GM12873 (cell line): ENCODE data around the gene PTPN14.

Experiments
- TF ChIP-seq, protein P1 (sequence below): IDR thresholded peaks from 2 replicates; pipeline ENCODE4 v1.5.1; 2012; ENCODE audit warnings: low read depth, mild to moderate bottlenecking, moderate library complexity, low read length, control low read depth; ENCODE audit not compliant: insufficient read depth; ENCODE audit errors: missing control alignments

Gene PTPN14

DNA sequence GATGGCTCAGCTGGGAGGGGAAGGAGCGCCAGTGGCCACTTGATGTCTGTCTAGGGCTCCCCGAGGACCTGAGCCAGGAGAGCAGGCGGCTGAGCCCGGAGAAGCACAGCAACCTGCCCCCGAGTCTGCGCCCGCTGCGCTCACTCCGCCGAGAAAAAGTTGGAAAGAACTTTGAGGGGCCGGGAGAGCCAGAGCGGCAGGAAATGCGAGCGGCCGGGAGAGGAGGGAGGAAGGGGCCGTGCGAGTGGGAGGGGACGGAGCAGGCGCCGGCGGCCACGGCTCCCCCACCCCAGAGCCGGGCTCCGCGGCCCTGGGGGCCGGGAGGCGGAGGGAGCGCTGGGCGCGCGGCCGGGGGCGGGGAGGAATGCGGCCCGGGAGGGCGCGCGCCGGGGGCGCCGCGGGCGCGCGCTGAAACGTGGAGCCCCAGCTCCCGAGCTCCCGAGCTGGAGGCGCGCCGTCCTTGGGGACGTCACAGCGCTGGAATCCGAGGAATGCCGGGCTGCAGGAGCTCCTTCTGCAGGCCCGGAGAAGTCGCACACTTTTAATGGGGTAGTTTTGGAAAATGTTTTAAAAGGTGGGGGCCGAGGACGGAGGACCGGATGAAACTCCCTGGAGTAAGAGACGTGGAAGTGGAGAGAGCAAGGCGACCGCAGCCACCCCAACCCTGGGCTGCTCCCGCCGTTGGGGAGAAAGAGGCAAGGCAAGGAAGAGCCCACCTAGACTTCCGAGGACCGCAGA is at the start of gene PTPN14:
Gene PTPN14 (minus strand): TSS at position 167 of the 738 bp plus-strand sequence. CDS start 86,799 bp downstream, outside the sequence.
- TF ChIP-seq, protein P1, sequence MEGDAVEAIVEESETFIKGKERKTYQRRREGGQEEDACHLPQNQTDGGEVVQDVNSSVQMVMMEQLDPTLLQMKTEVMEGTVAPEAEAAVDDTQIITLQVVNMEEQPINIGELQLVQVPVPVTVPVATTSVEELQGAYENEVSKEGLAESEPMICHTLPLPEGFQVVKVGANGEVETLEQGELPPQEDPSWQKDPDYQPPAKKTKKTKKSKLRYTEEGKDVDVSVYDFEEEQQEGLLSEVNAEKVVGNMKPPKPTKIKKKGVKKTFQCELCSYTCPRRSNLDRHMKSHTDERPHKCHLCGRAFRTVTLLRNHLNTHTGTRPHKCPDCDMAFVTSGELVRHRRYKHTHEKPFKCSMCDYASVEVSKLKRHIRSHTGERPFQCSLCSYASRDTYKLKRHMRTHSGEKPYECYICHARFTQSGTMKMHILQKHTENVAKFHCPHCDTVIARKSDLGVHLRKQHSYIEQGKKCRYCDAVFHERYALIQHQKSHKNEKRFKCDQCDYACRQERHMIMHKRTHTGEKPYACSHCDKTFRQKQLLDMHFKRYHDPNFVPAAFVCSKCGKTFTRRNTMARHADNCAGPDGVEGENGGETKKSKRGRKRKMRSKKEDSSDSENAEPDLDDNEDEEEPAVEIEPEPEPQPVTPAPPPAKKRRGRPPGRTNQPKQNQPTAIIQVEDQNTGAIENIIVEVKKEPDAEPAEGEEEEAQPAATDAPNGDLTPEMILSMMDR: no peak

DNA sequence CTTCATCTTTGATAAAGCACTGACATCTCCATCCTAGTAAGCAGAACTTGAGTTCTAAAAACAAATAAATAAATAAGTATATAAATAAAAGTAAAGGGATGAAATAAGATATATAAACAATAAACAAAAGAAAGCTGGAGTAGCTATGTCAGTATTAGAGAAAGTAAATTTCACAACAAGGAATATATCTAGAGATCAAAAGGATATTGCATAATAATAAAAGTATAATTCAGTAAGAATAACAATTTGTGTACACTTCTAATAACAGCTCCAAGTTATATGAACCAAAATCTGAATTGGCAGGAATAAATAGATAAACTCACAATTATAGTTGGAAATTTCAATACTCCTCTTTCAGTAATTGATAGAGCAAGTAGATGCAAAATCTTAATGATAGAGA is 41.8 kb upstream of the PTPN14 start:
- TF ChIP-seq, protein P1: no peak

DNA sequence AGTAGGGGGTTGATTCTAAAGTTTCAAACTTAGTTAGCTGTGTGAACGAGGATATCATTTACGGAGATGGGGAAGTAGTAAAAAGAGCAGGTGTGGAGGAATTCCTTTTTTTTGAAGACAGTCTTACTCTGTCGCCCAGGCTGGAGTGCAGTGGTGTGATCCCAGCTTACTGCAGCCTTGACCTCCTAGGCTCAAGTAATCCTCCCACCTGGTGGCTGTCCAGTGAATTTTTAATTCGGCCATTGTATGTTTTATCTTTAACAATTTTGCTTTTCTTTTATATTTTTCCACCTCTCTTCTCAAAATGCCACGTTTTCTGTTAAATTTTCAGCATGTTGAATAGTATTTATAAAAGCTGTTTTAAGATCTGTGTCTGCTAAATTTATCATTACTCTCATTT is 39.3 kb upstream of the PTPN14 start:
- TF ChIP-seq, protein P1: no peak

DNA sequence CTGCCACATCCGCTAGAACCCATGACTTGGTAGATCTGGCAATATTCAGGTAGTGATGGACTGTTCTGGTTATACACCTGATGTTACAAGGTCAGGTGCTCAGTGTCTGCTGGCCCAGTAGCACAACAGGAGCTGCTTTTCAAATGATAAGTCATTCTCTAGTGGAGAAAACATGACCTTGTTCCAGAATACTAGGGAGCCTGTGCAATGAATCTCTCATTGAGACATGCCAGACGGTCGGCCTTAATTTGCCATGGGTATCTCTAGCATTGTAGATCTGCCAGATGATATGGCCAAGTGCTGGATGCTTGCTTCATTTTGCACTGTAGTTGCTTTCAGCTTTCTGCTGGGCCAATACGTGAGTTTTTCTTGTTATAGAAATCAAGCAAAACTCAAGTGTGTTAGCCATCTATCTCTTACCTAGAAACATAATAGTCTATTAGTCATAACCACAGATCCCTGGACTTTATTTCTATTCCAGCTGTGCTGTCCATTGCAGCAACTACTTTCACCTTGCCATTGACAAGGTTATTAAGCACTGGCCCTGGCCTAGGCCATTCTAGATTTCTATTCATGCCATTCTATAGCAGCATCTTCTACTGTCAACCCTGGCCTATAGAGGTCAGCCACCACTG is 37.7 kb upstream of the PTPN14 start:
- TF ChIP-seq, protein P1: no peak

DNA sequence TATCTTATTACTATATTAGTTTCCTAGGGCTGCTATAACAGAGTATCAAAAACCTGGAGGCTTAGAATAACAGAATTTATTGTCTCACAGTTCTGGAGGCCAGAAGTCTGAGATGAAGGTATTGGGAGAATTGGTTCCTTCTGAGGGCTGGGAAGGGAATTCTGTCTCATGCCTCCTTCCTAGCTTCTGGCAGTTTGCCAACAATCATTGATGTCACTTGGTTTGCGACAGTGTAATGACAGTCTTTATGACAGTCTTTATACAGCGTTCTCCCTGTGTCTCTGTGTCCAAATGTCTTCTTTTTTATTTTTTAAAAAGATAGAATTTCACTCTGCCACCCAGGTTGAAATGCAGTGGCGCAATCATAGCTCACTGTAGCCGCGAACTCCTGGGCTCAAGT is 35.8 kb upstream of the PTPN14 start:
- TF ChIP-seq, protein P1: no peak

DNA sequence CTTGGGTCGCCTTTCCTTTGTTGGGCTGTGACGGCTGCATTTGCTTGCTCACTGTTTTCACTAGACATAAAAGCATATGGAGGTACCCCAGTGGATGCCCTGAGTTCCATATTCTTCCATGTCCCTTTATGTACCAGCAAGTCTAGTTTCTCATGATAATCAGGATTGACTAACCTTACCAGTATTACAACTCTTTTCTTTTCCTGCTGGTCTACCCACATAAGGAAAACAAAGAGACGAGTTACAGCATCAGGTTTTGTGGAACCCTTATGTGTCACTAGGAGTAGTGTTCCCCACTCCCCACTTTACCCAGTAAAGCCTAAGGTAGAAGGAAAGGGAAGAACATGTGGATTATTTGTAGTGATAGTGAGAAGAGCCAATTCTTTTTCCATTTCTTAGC is 35.2 kb upstream of the PTPN14 start:
- TF ChIP-seq, protein P1: no peak
